HepG2 (cell line): ENCODE data around the gene BICRA. TPM values are rescaled to one million over a fixed set of nuclear protein-coding genes. Genes with fewer than 3 reads are reported as not detected.

ENCODE experiments used
- BHLHE40 ChIP-seq: IDR thresholded peaks from 2 replicates; pipeline ENCODE4 v1.6.1; 2011; ENCODE audit warnings: low read length, improper control_type of control experiment
- FOXA3 ChIP-seq: IDR thresholded peaks from 2 replicates; pipeline ENCODE4 v1.6.1; 2016; ENCODE audit warnings: missing genetic modification reagents, missing compliant biosample characterization
- HIC2 ChIP-seq: sonication (generic); formaldehyde crosslinking; IDR thresholded peaks from 2 replicates; pipeline ENCODE4 v1.9.0; 2022; ENCODE audit warnings: low read depth, missing genetic modification reagents
- HNRNPL ChIP-seq: fragments of 200-400 bp; formaldehyde crosslinking; IDR thresholded peaks from 2 replicates; pipeline ENCODE4 v1.6.1; 2017; ENCODE audit warnings: mild to moderate bottlenecking, low read depth, low read length
- IKZF5 ChIP-seq: IDR thresholded peaks from 2 replicates; pipeline ENCODE4 v1.6.1; 2018; ENCODE audit warnings: missing genetic modification reagents, mild to moderate bottlenecking, missing compliant biosample characterization
- MBD4 ChIP-seq: IDR thresholded peaks from 2 replicates; pipeline ENCODE4 v1.6.1; 2012; ENCODE audit warnings: low read length, inconsistent platforms, borderline replicate concordance
- MEIS1 ChIP-seq: sonication (generic); formaldehyde crosslinking; IDR thresholded peaks from 2 replicates; pipeline ENCODE4 v1.9.0; 2021; ENCODE audit warnings: mild to moderate bottlenecking, missing genetic modification reagents, moderate library complexity, borderline replicate concordance
- NCOA2 ChIP-seq: sonication (generic); formaldehyde crosslinking; IDR thresholded peaks from 2 replicates; pipeline ENCODE4 v1.8.0; 2022; ENCODE audit warnings: inconsistent platforms
- PAX8 ChIP-seq: sonication (generic); formaldehyde crosslinking; IDR thresholded peaks from 2 replicates; pipeline ENCODE4 v1.8.0; 2022; ENCODE audit warnings: mild to moderate bottlenecking, missing genetic modification reagents, borderline replicate concordance
- TBX3 ChIP-seq: fragments of 450-650 bp; IDR thresholded peaks from 2 replicates; pipeline ENCODE4 v1.6.1; 2017; ENCODE audit warnings: antibody characterized with exemption, mild to moderate bottlenecking, inconsistent platforms, borderline replicate concordance
- TCF12 ChIP-seq, 2 experiments: fragments of 450-650 bp in 1 of 2; sonication (generic) in 1 of 2; formaldehyde crosslinking in 1 of 2; IDR thresholded peaks; 2 replicates each; pipeline versions ENCODE4 v1.6.1 to v1.8.0; 2017 to 2022; ENCODE audit warnings: antibody characterized with exemption in 1 of 2, mild to moderate bottlenecking in 1 of 2, missing genetic modification reagents in 1 of 2, moderate library complexity in 1 of 2
- TP53 ChIP-seq: sonication (generic); formaldehyde crosslinking; conservative IDR thresholded peaks from 2 replicates; pipeline ENCODE4 v1.4.0; 2020; ENCODE audit warnings: missing genetic modification reagents
- ZBTB7A ChIP-seq: sonication (generic); formaldehyde crosslinking; IDR thresholded peaks from 2 replicates; pipeline ENCODE4 v1.8.0; 2022; ENCODE audit warnings: mild to moderate bottlenecking, missing genetic modification reagents
- ZMAT3 ChIP-seq: sonication (generic); formaldehyde crosslinking; conservative IDR thresholded peaks from 2 replicates; pipeline ENCODE4 v1.7.0; 2021; ENCODE audit warnings: missing genetic modification reagents
- ZNF180 ChIP-seq: sonication (generic); formaldehyde crosslinking; IDR thresholded peaks from 2 replicates; pipeline ENCODE4 v1.4.0; 2020; ENCODE audit warnings: low read depth, missing genetic modification reagents, borderline replicate concordance
- ZNF253 ChIP-seq: sonication (generic); formaldehyde crosslinking; IDR thresholded peaks from 2 replicates; pipeline ENCODE4 v1.8.0; 2022; ENCODE audit warnings: mild to moderate bottlenecking, missing genetic modification reagents, borderline replicate concordance
- ZNF414 ChIP-seq: sonication (generic); formaldehyde crosslinking; IDR thresholded peaks from 2 replicates; pipeline ENCODE4 v1.5.0; 2020; ENCODE audit warnings: missing genetic modification reagents
- ZNF546 ChIP-seq: sonication (generic); formaldehyde crosslinking; conservative IDR thresholded peaks from 2 replicates; pipeline ENCODE4 v1.8.1; 2023; ENCODE audit warnings: mild to moderate bottlenecking, missing genetic modification reagents
- ZNF704 ChIP-seq: sonication (generic); formaldehyde crosslinking; IDR thresholded peaks from 2 replicates; pipeline ENCODE4 v1.8.1; 2023; ENCODE audit warnings: mild to moderate bottlenecking, inconsistent platforms, moderate library complexity, missing genetic modification reagents, borderline replicate concordance
- ZNF766 ChIP-seq: sonication (generic); formaldehyde crosslinking; IDR thresholded peaks from 2 replicates; pipeline ENCODE4 v1.5.0; 2020; ENCODE audit warnings: missing genetic modification reagents, borderline replicate concordance
- ZSCAN29 ChIP-seq: sonication (generic); formaldehyde crosslinking; conservative IDR thresholded peaks from 2 replicates; pipeline ENCODE4 v1.4.0; 2020; ENCODE audit warnings: mild to moderate bottlenecking, missing genetic modification reagents
- polyA plus RNA-seq, 8 experiments: library from polyadenylated mRNA; depleted of rRNA in 3 of 8; stranded (reverse) in 7 of 8; unstranded in 1 of 8; fragments of >200 nt; fragmentation: Illumina TruSeq in 4 of 8; extraction: Trizol in 4 of 8; gene quantifications; 2 replicates each; pipeline versions ENCODE4 v1.2.1 to v1.2.3, GENCODE V29; 2011 to 2016; ENCODE audit warnings: low read depth in 4 of 8, missing spikeins in 1 of 8, mixed read lengths in 1 of 8; ENCODE audit not compliant: insufficient read depth in 1 of 8
- total RNA-seq, 5 experiments: library from RNA; depleted of rRNA; stranded (reverse); fragments of >200 nt; fragmentation: Illumina TruSeq; extraction: Trizol; gene quantifications; 2 replicates each; pipeline ENCODE4 v1.2.3, GENCODE V29; 2016; ENCODE audit warnings: low read depth in 1 of 5
- TF ChIP-seq, protein P1 (sequence below): sonication (generic); formaldehyde crosslinking; IDR thresholded peaks from 2 replicates; pipeline ENCODE4 v1.8.0; 2022; ENCODE audit warnings: mild to moderate bottlenecking, missing genetic modification reagents

BICRA gene
- total and polyA plus RNA-seq, 2 of the 13 experiments (the other 11 are each of a cell fraction or from before 2014, with no cell fraction given), result 0.55 to 0.71 TPM

DNA sequence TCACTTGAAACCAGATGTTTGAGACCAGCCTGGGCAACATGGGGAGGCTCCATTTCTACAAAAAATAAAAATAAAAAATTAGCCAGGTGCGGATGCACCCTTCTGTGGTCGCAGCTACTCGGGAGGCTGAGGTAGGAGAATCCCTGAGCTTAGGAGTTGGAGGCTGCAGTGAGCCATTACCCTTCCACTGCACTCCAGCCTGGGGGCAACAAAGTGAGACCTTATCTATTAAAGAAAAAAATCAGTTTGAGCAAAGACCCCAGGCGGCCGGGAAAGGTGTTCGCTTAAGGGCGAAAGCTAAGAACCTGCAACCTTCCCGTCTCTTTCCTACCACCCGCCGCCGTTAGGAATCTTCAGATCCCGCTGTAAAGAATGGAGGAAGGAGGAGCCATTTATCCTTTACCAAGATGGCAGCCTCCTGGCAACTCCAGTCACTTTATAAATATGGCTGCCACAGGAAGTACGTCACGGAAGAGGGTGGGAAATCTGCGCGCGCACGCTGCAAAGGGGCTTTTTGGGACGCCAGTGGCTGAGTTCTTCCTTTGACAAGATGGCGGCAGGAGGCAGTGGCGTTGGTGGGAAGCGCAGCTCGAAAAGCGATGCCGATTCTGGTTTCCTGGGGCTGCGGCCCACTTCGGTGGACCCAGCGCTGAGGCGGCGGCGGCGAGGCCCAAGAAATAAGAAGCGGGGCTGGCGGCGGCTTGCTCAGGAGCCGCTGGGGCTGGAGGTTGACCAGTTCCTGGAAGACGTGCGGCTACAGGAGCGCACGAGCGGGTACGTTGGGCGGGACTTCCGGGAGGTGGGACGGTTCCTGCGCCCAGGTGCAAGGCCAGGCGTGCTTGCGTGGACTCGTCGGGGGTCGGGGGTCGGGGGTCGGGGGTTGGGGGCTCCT lies 136.3 kb downstream of the BICRA start, which contains the start of gene NOP53 (continued):
- TF ChIP-seq ZSCAN29 (0 out of 2 replicates have a peak, but pooled peaks have one; percentile 35), ZNF546 (CRISPR knock-in tag) (no peak), ZNF414 (CRISPR knock-in tag) (no peak), ZBTB7A (CRISPR knock-in tag) (no peak; the same call in 1 of the 2 replicates), MEIS1 (CRISPR knock-in tag) (0 out of 2 replicates have a peak, but pooled peaks have one; percentile 23), HIC2 (CRISPR knock-in tag) (no peak), FOXA3 (peak; percentile 42), ZMAT3 (CRISPR knock-in tag) (peak; percentile 66; the same call in 1 of the 2 replicates), HNRNPL (0 out of 2 replicates have a peak, but pooled peaks have one; percentile 19), ZNF766 (no peak; the same call in 1 of the 2 replicates), IKZF5 (peak; percentile 51; the same call in 1 of the 2 replicates), TBX3 (no peak), TCF12 (IDR thresholded peaks at IDR 0.05) (no peak), TCF12 (CRISPR knock-in tag; IDR thresholded peaks at IDR 0.05) (peak; percentile 50; the same call in 1 of the 2 replicates), PAX8 (CRISPR knock-in tag) (no peak), BHLHE40 (peak; percentile 24; the same call in 1 of the 2 replicates), TP53 (CRISPR knock-in tag) (no peak), ZNF704 (no peak), ZNF253 (no peak), MBD4 (no peak), ZNF180 (CRISPR knock-in tag) (no peak), NCOA2 (CRISPR knock-in tag) (peak; percentile 27; the same call in 1 of the 2 replicates)
- TF ChIP-seq, protein P1, sequence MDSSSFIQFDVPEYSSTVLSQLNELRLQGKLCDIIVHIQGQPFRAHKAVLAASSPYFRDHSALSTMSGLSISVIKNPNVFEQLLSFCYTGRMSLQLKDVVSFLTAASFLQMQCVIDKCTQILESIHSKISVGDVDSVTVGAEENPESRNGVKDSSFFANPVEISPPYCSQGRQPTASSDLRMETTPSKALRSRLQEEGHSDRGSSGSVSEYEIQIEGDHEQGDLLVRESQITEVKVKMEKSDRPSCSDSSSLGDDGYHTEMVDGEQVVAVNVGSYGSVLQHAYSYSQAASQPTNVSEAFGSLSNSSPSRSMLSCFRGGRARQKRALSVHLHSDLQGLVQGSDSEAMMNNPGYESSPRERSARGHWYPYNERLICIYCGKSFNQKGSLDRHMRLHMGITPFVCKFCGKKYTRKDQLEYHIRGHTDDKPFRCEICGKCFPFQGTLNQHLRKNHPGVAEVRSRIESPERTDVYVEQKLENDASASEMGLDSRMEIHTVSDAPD (CRISPR knock-in tag), result no peak
